Stimulated activated CD4-positive, alpha-beta T cell treated with anti-CD3 and anti-CD28 coated beads, Interleukin-4, amount 100 ng/mL, for 4 hours (primary cell): Measurements from ENCODE around the gene SARM1.
A peak's percentile ranks its signal among the peaks of the same experiment; 100 is the strongest.

ENCODE experiments used
- DNase-seq, 2 experiments: peaks; one replicate each; pipeline ENCODE4 v3.0.0-alpha.2; 2020

The SARM1 gene

GRCh38 chr17:28369684-28370034 is 1.8 kb upstream of the SARM1 start:
- no peak for DNase-seq

- DNase-seq = no peak
Observed at GRCh38 chr17:28370035-28370743, 1.3 kb upstream of the SARM1 start, which contains the start of gene VTN. Gene VTN (minus strand): TSS chr17:28370307. CDS start chr17:28370203, 104 bp downstream.

- no peak for DNase-seq
Observed at GRCh38 chr17:28370744-28371103, 770 bp upstream of the SARM1 start.

- peak in 1 of 2 experiments; percentile 28 for DNase-seq
Observed at GRCh38 chr17:28372203-28372944, 880 bp downstream of the SARM1 start.

- DNase-seq = no peak
Observed at GRCh38 chr17:28372945-28373274, 1.4 kb downstream of the SARM1 start.

GRCh38 chr17:28379814-28380801 is 8.6 kb downstream of the SARM1 start:
- no peak for DNase-seq

GRCh38 chr17:28381141-28381825 is 9.8 kb downstream of the SARM1 start:
- DNase-seq = no peak

- peak; percentile 57 to 59 for DNase-seq
Observed at GRCh38 chr17:28384281-28385036, 13.0 kb downstream of the SARM1 start.

- no peak for DNase-seq
Observed at GRCh38 chr17:28385037-28385400, 13.5 kb downstream of the SARM1 start.

- no peak for DNase-seq
Observed at GRCh38 chr17:28385406-28385805, 13.9 kb downstream of the SARM1 start.

GRCh38 chr17:28386391-28386790 is 14.9 kb downstream of the SARM1 start:
- no peak for DNase-seq

- DNase-seq = no peak
Observed at GRCh38 chr17:28388106-28388505, 16.6 kb downstream of the SARM1 start.

- no peak for DNase-seq
Observed at GRCh38 chr17:28390141-28390540, 18.6 kb downstream of the SARM1 start.

- DNase-seq = no peak
Observed at GRCh38 chr17:28390563-28390962, 19.1 kb downstream of the SARM1 start.

- DNase-seq = no peak
Observed at GRCh38 chr17:28390984-28391383, 19.5 kb downstream of the SARM1 start.

GRCh38 chr17:28391401-28391800 is 19.9 kb downstream of the SARM1 start:
- no peak for DNase-seq

- DNase-seq = no peak
Observed at GRCh38 chr17:28392491-28392890, 21.0 kb downstream of the SARM1 start.

- no peak for DNase-seq
Observed at GRCh38 chr17:28394337-28395116, 23.0 kb downstream of the SARM1 start.

- DNase-seq = no peak
Observed at GRCh38 chr17:28395426-28395825, 23.9 kb downstream of the SARM1 start.

GRCh38 chr17:28395968-28396367 is 24.5 kb downstream of the SARM1 start:
- DNase-seq = no peak

- no peak for DNase-seq
Observed at GRCh38 chr17:28396635-28397239, 25.2 kb downstream of the SARM1 start.
